Measurements from ENCODE around the gene RNF4. TPM values are rescaled to one million over a fixed set of nuclear protein-coding genes. Genes with fewer than 3 reads are reported as not detected.
"Not testable (repeated sequence)": the region's sequence is repeated elsewhere in the genome, so short reads cannot be mapped to it uniquely, and the experiment has no call there.

Gene RNF4
- total RNA-seq, 1 donor from 2014 or later = 29.7 TPM

GRCh38 chr4:2546961-2547691, 78.2 kb downstream of the RNF4 start:
- intact Hi-C loops (cut with DNase I) = not testable (repeated sequence)
- peak; percentile 9 for DNase-seq (ENCODE audit: low spot score)

GRCh38 chr4:2551118-2551517, 82.2 kb downstream of the RNF4 start:
- no peak for DNase-seq (ENCODE audit: low spot score)
- intact Hi-C loops (cut with DNase I) = no loop called here

- intact Hi-C loops (cut with DNase I) = no loop called here
Measured at GRCh38 chr4:2552806-2553205, 83.9 kb downstream of the RNF4 start.

GRCh38 chr4:2558301-2558700, 89.4 kb downstream of the RNF4 start:
- intact Hi-C loops (cut with DNase I) = no loop called here
- no peak for DNase-seq (ENCODE audit: low spot score)

More at GRCh38 chr4:2552806-2553205, 83.9 kb downstream of the RNF4 start:
- no peak for DNase-seq (ENCODE audit: low spot score)

GRCh38 chr4:2560167-2560566, 91.3 kb downstream of the RNF4 start:
- intact Hi-C loops (cut with DNase I) = no loop called here

More at GRCh38 chr4:2560167-2560566, 91.3 kb downstream of the RNF4 start:
- no peak for DNase-seq (ENCODE audit: low spot score)

Other genes with a start within 250 kb of the RNF4 start
- 5.6 TPM for gene HAUS3, start 227.0 kb upstream of the RNF4 start, total RNA-seq
- gene POLN, start 227.0 kb upstream of the RNF4 start, total RNA-seq = 2.3 TPM
- gene MXD4, start 207.0 kb upstream of the RNF4 start, total RNA-seq = 37.9 TPM
- 4.4 TPM for gene ZFYVE28, start 50.5 kb upstream of the RNF4 start, total RNA-seq
- gene CFAP99, start 50.2 kb upstream of the RNF4 start, total RNA-seq = not detected
- gene FAM193A, start 67.5 kb downstream of the RNF4 start, total RNA-seq = 19.5 TPM

Measured in cardiac septum (tissue), 1 donor.